HepG2 (cell line): ENCODE measurements around the gene CDK12. TPM values are rescaled to one million over a fixed set of nuclear protein-coding genes. Genes with fewer than 3 reads are reported as not detected.

Experiments
- BORCS8-MEF2B ChIP-seq: sonication (generic); formaldehyde crosslinking; IDR thresholded peaks from 2 replicates; pipeline ENCODE4 v1.8.0; 2022; ENCODE audit warnings: mild to moderate bottlenecking, missing genetic modification reagents
- ELF1 ChIP-seq: sonication (generic); formaldehyde crosslinking; IDR thresholded peaks from 2 replicates; pipeline ENCODE4 v1.4.0; 2020; ENCODE audit warnings: missing genetic modification reagents
- FOSL2 ChIP-seq: sonication (generic); formaldehyde crosslinking; IDR thresholded peaks from 2 replicates; pipeline ENCODE4 v1.4.0; 2020; ENCODE audit warnings: missing genetic modification reagents
- GATAD1 ChIP-seq: IDR thresholded peaks from 2 replicates; pipeline ENCODE4 v1.6.1; 2016; ENCODE audit warnings: missing genetic modification reagents, missing compliant biosample characterization
- KAT7 ChIP-seq: IDR thresholded peaks from 2 replicates; pipeline ENCODE4 v1.6.1; 2018; ENCODE audit warnings: borderline replicate concordance, missing compliant biosample characterization
- NFATC3 ChIP-seq: sonication (generic); formaldehyde crosslinking; IDR thresholded peaks from 2 replicates; pipeline ENCODE4 v1.5.1; 2020; ENCODE audit warnings: mild to moderate bottlenecking, missing genetic modification reagents
- PHF21A ChIP-seq: sonication (generic); formaldehyde crosslinking; IDR thresholded peaks from 2 replicates; pipeline ENCODE4 v1.5.0; 2020; ENCODE audit warnings: mild to moderate bottlenecking, missing genetic modification reagents
- PLSCR1 ChIP-seq: sonication (generic); formaldehyde crosslinking; IDR thresholded peaks from 2 replicates; pipeline ENCODE4 v1.5.0; 2020; ENCODE audit warnings: missing genetic modification reagents, mild to moderate bottlenecking, borderline replicate concordance
- SP4 ChIP-seq: sonication (generic); formaldehyde crosslinking; IDR thresholded peaks from 2 replicates; pipeline ENCODE4 v1.8.1; 2023; ENCODE audit warnings: mild to moderate bottlenecking, missing genetic modification reagents
- STAT5B ChIP-seq: sonication (generic); formaldehyde crosslinking; IDR thresholded peaks from 2 replicates; pipeline ENCODE4 v1.4.0; 2020; ENCODE audit warnings: missing genetic modification reagents
- ZBTB39 ChIP-seq: sonication (generic); formaldehyde crosslinking; IDR thresholded peaks from 2 replicates; pipeline ENCODE4 v1.5.0; 2020; ENCODE audit warnings: missing genetic modification reagents
- ZBTB42 ChIP-seq: sonication (generic); formaldehyde crosslinking; IDR thresholded peaks from 2 replicates; pipeline ENCODE4 v1.5.0; 2020; ENCODE audit warnings: mild to moderate bottlenecking, missing genetic modification reagents
- ZKSCAN5 ChIP-seq: sonication (generic); formaldehyde crosslinking; IDR thresholded peaks from 2 replicates; pipeline ENCODE4 v1.5.1; 2020; ENCODE audit warnings: mild to moderate bottlenecking, missing genetic modification reagents
- ZNF329 ChIP-seq: sonication (generic); formaldehyde crosslinking; IDR thresholded peaks from 2 replicates; pipeline ENCODE4 v1.9.0; 2021; ENCODE audit warnings: low read depth, mild to moderate bottlenecking, missing genetic modification reagents
- ZNF337 ChIP-seq: sonication (generic); formaldehyde crosslinking; IDR thresholded peaks from 2 replicates; pipeline ENCODE4 v1.5.1; 2020; ENCODE audit warnings: missing genetic modification reagents, low read depth, mild to moderate bottlenecking, borderline replicate concordance
- ZNF781 ChIP-seq: sonication (generic); formaldehyde crosslinking; IDR thresholded peaks from 2 replicates; pipeline ENCODE4 v1.5.1; 2020; ENCODE audit warnings: borderline replicate concordance, mild to moderate bottlenecking, missing genetic modification reagents; ENCODE audit errors: not compliant biosample characterization
- polyA plus RNA-seq, 8 experiments: library from polyadenylated mRNA; depleted of rRNA in 3 of 8; stranded (reverse) in 7 of 8; unstranded in 1 of 8; fragments of >200 nt; fragmentation: Illumina TruSeq in 4 of 8; extraction: Trizol in 4 of 8; gene quantifications; 2 replicates each; pipeline versions ENCODE4 v1.2.1 to v1.2.3, GENCODE V29; 2011 to 2016; ENCODE audit warnings: low read depth in 4 of 8, missing spikeins in 1 of 8, mixed read lengths in 1 of 8; ENCODE audit not compliant: insufficient read depth in 1 of 8
- total RNA-seq, 5 experiments: library from RNA; depleted of rRNA; stranded (reverse); fragments of >200 nt; fragmentation: Illumina TruSeq; extraction: Trizol; gene quantifications; 2 replicates each; pipeline ENCODE4 v1.2.3, GENCODE V29; 2016; ENCODE audit warnings: low read depth in 1 of 5
- TF ChIP-seq, protein P1 (sequence below): sonication (generic); formaldehyde crosslinking; IDR thresholded peaks from 2 replicates; pipeline ENCODE4 v1.4.0; 2020; ENCODE audit warnings: missing genetic modification reagents, borderline replicate concordance
- TF ChIP-seq, protein P2 (sequence below): sonication (generic); formaldehyde crosslinking; IDR thresholded peaks from 2 replicates; pipeline ENCODE4 v1.5.0; 2020; ENCODE audit warnings: mild to moderate bottlenecking, missing genetic modification reagents
- TF ChIP-seq, protein P3 (sequence below): sonication (generic); formaldehyde crosslinking; IDR thresholded peaks from 2 replicates; pipeline ENCODE4 v1.4.0; 2020; ENCODE audit warnings: missing genetic modification reagents

Gene CDK12
- total and polyA plus RNA-seq, 2 of the 13 experiments (the other 11 are each of a cell fraction or from before 2014, with no cell fraction given): 24.0 to 88.6 TPM

DNA sequence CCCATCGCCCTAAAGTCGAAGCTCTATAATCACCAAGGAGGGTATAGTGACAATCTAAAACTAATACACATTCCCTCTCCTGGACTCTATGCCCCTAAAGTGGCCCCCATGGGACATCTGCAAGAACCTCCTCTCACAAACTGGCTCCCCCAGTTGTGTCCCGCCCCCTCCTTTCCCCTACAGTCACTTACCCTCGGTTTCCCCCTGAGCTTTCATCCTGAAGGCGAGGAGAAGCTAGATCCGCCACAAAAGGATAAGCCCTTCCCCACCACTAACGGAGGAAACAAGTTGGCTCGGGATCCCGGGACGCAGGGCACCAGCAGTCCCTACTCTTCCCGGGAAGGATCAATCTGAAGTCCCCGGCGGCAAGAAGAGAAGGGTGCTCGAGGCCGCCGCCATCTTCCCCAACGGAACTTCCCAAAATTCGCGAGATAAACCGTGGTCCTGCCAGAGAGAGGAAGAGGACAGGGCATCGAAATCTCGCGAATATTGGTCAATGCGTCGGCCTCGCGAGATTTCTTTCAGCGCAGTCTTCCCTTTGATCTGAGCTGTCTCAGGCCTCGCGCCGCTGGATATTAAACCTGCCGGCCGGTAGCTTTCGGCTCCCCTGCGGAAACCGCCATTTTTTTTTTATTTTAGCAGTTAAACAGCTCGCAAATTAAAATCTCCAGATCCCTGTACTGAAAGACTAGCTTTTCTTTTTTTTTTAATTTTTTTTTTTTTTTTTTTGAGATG is 10.3 kb upstream of the CDK12 start, which contains the start of gene MED1 (continued):
- TF ChIP-seq ZBTB39 (CRISPR knock-in tag): no peak
- TF ChIP-seq ZNF329 (CRISPR knock-in tag): no peak
- TF ChIP-seq ZKSCAN5 (CRISPR knock-in tag): no peak
- 0 out of 2 replicates have a peak, but pooled peaks have one; percentile 39 for TF ChIP-seq PLSCR1 (CRISPR knock-in tag)
- TF ChIP-seq STAT5B (CRISPR knock-in tag): no peak
- TF ChIP-seq ELF1 (CRISPR knock-in tag): peak; percentile 86
- TF ChIP-seq GATAD1: peak; percentile 97
- TF ChIP-seq PHF21A (CRISPR knock-in tag): no peak
- no peak for TF ChIP-seq KAT7
- peak; percentile 20 for TF ChIP-seq ZNF781 (CRISPR knock-in tag)
- TF ChIP-seq, protein P1, sequence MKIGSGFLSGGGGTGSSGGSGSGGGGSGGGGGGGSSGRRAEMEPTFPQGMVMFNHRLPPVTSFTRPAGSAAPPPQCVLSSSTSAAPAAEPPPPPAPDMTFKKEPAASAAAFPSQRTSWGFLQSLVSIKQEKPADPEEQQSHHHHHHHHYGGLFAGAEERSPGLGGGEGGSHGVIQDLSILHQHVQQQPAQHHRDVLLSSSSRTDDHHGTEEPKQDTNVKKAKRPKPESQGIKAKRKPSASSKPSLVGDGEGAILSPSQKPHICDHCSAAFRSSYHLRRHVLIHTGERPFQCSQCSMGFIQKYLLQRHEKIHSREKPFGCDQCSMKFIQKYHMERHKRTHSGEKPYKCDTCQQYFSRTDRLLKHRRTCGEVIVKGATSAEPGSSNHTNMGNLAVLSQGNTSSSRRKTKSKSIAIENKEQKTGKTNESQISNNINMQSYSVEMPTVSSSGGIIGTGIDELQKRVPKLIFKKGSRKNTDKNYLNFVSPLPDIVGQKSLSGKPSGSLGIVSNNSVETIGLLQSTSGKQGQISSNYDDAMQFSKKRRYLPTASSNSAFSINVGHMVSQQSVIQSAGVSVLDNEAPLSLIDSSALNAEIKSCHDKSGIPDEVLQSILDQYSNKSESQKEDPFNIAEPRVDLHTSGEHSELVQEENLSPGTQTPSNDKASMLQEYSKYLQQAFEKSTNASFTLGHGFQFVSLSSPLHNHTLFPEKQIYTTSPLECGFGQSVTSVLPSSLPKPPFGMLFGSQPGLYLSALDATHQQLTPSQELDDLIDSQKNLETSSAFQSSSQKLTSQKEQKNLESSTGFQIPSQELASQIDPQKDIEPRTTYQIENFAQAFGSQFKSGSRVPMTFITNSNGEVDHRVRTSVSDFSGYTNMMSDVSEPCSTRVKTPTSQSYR (CRISPR knock-in tag): no peak
- peak; percentile 69; the same call in 1 of the 2 replicates for TF ChIP-seq SP4 (CRISPR knock-in tag)
- TF ChIP-seq BORCS8-MEF2B (CRISPR knock-in tag): peak; percentile 77; the same call in 1 of the 2 replicates
- TF ChIP-seq ZNF337 (CRISPR knock-in tag): peak; percentile 92; the same call in 1 of the 2 replicates
- TF ChIP-seq, protein P2, sequence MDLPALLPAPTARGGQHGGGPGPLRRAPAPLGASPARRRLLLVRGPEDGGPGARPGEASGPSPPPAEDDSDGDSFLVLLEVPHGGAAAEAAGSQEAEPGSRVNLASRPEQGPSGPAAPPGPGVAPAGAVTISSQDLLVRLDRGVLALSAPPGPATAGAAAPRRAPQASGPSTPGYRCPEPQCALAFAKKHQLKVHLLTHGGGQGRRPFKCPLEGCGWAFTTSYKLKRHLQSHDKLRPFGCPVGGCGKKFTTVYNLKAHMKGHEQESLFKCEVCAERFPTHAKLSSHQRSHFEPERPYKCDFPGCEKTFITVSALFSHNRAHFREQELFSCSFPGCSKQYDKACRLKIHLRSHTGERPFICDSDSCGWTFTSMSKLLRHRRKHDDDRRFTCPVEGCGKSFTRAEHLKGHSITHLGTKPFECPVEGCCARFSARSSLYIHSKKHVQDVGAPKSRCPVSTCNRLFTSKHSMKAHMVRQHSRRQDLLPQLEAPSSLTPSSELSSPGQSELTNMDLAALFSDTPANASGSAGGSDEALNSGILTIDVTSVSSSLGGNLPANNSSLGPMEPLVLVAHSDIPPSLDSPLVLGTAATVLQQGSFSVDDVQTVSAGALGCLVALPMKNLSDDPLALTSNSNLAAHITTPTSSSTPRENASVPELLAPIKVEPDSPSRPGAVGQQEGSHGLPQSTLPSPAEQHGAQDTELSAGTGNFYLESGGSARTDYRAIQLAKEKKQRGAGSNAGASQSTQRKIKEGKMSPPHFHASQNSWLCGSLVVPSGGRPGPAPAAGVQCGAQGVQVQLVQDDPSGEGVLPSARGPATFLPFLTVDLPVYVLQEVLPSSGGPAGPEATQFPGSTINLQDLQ (CRISPR knock-in tag): peak; percentile 85; the same call in 1 of the 2 replicates
- TF ChIP-seq, protein P3, sequence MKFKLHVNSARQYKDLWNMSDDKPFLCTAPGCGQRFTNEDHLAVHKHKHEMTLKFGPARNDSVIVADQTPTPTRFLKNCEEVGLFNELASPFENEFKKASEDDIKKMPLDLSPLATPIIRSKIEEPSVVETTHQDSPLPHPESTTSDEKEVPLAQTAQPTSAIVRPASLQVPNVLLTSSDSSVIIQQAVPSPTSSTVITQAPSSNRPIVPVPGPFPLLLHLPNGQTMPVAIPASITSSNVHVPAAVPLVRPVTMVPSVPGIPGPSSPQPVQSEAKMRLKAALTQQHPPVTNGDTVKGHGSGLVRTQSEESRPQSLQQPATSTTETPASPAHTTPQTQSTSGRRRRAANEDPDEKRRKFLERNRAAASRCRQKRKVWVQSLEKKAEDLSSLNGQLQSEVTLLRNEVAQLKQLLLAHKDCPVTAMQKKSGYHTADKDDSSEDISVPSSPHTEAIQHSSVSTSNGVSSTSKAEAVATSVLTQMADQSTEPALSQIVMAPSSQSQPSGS (CRISPR knock-in tag): peak; percentile 60; the same call in 1 of the 2 replicates
- TF ChIP-seq FOSL2: peak; percentile 31; the same call in 1 of the 2 replicates
- no peak for TF ChIP-seq ZBTB42 (CRISPR knock-in tag)
- peak; percentile 72; the same call in 1 of the 2 replicates for TF ChIP-seq NFATC3 (CRISPR knock-in tag)
